HS-5 (cell line): ENCODE data around the gene ANKMY1.
"Not testable (repeated sequence)": the region's sequence is repeated elsewhere in the genome, so short reads cannot be mapped to it uniquely, and the experiment has no call there.

Experiments
- DNase-seq: peaks from one replicate; pipeline ENCODE4 v3.0.0-alpha.2; 2012; ENCODE audit warnings: low read depth

The ANKMY1 gene

GRCh38 chr2:240554767-240555493 is 2.9 kb downstream of the ANKMY1 start:
- no peak for DNase-seq

DNA sequence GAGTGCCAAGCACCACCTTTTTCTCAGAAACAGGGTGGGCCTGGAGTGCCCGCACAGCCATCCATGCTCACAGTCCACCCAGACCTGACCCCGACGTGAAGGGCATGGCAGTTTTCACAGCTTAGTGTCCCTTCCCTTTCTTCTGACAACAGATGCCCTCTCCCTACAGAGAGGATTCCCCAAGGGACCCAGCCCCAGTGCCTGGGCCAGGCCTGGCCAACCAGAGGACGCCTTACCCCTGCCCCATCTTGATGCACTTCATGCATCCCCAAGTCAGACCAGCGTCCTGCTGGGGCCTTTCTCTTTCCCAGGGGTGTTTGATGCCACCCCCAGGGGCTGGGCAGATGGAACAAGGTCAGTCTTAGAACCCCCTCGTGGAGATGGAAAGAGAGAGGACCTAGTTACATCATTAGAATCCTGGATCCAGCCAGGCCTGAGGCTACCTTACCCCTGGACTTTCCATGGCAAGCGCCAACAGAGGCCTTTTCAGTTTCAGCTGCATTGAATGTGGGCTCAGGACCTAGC is 3.8 kb downstream of the ANKMY1 start:
- no peak for DNase-seq

- no peak for DNase-seq
These were observed 6.0 kb downstream of the ANKMY1 start for GRCh38 chr2:240551811-240552210.

- DNase-seq: no peak
These were observed 6.5 kb downstream of the ANKMY1 start for GRCh38 chr2:240551288-240551687.

GRCh38 chr2:240539906-240540305 is 17.9 kb downstream of the ANKMY1 start:
- no peak for DNase-seq

- not testable (repeated sequence) for DNase-seq
These were observed 18.7 kb downstream of the ANKMY1 start for GRCh38 chr2:240539101-240539500.

- no peak for DNase-seq
These were observed 19.6 kb downstream of the ANKMY1 start for GRCh38 chr2:240538031-240538780.

GRCh38 chr2:240532031-240532775 is 25.6 kb downstream of the ANKMY1 start:
- DNase-seq: no peak

- DNase-seq: no peak
These were observed 26.8 kb downstream of the ANKMY1 start for GRCh38 chr2:240531038-240531437.

- DNase-seq: no peak
These were observed 27.6 kb downstream of the ANKMY1 start for GRCh38 chr2:240530181-240530580.

DNA sequence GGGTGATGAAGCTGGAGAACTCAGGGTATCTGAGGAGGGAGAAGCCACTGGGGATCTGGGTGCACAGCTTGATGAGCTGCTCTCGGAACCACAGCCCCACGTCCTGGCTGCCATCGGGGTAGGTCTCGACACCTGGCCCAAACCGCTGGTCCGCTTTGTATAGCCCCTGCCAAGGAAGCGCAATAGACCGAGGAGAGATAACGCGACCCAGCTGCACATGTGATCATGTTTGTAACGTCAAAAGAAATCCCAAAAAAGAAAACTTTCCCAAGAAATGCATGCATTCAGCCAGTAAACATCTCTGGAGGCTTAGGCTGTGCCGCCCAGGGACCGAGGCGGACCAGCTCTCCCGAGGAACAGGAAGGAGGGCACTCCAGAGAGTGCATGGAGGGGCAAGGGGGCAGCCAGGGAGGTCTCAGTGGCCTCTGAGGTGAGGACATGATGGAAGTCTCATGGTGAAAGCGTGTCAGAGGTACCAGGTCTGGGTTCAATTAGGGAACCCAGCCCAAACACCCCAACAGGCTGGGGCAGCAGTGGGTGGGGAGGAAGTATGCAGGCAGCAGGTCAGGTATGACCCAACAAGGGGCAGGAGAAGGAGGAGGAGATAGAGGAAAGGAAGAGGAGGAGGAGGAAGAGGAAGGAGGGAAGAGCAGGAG is 28.3 kb downstream of the ANKMY1 start:
- no peak for DNase-seq

DNA sequence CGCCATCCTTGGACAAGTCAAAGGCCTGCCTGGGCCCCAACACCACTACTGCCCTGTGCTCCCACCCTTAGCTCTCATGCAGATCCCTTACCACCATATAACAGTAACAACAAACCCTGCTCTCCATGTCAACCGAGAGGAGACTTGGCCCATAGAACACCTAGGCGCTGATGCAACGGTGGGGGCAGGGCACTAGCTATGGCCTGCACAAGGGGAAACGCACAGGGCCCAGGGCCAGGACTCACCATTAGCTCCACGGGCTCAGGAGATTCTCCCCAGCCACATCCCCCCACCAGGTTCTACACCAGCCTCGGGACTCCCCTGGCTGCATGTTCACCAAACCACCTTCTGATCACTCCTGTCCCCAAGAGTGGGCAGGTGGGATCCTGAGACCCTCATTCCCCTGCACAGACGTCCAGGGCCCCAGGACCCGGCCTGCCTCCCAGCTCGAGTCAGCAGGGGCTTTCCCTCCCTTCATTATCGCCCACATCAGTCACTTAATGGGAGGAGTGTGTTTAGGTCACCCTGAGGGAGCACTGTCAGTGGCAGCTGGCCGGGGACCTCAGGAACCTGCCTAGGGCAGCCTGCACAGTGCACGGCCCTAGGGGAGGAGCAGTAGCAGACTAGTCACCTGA is 29.3 kb downstream of the ANKMY1 start:
- DNase-seq: no peak

GRCh38 chr2:240527153-240527750 is 30.5 kb downstream of the ANKMY1 start:
- DNase-seq: no peak

GRCh38 chr2:240526521-240526920 is 31.3 kb downstream of the ANKMY1 start:
- DNase-seq: no peak

GRCh38 chr2:240525802-240526201 is 32.0 kb downstream of the ANKMY1 start:
- DNase-seq: no peak

DNA sequence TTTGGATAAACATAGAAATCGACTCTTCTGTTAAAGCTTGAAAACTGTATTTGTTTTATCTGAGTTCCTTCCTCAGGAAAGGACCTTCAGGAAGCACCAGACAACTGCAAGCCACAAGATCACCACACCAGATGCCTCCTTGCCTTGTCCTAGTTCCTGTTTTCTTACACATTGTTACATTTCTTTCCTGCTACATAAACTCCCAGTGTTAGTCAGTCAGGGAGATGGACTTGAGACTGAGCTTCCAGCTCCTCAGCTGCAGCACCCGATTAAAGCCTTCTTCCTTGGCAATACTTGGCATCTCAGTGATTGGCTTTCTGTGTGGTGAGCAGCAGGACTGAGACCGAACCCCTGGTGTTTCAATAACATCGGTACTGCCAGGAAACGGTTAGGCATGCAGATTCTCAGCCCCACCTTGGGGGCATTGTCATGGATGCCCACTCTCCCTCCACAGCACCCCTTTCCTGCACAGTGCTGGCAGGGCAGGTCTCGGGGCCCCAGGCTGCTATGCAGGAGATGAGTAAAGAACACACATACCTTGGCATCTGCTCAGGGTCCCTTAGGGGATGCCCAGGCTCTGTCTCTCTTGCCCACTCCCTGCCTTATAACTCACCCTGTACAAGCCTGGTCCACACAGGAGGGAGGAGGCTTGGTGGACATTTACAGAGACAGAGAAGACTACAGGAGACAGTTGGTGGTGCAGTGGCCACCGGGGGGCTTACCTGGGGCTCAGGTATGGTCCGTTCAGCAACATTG is 32.6 kb downstream of the ANKMY1 start:
- no peak for DNase-seq

DNA sequence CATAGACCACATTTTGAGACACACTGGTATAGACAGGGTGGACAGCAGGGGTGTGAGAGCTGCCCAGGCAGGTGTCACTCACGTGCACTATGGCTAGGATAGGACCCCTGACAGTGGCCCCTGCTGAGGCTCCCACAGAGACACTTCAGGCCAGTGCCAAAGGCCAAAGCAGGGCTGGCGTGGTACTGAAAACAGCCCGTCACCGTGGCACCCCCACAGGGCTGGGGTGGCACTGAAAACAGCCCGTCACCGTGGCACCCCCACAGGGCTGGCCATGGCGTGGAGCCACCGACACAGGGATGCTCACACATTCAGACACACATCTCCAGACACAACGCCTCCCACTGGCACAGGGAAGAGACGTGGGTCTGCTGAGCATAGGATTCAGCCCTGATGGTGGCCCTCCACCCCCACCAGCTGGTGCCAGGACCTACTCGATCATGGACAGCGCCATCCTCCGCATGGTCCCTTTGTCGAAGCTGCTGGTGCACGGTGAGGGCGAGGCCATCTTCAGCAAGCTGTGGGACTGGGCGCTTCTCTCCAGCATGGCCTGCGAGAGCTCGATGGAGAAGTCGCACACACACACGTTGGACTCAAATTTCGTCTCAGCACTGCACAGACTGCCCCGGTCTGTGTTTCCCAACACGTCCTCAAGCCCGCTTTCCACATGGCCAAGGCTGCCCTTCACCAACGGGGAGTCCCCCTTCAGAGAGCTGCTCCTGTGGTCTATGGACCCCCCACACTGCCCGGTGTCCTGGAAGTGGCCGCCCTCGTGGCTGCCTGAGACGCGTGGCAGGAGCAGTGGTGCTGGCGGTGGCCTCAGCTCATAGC is 34.1 kb downstream of the ANKMY1 start:
- no peak for DNase-seq

DNA sequence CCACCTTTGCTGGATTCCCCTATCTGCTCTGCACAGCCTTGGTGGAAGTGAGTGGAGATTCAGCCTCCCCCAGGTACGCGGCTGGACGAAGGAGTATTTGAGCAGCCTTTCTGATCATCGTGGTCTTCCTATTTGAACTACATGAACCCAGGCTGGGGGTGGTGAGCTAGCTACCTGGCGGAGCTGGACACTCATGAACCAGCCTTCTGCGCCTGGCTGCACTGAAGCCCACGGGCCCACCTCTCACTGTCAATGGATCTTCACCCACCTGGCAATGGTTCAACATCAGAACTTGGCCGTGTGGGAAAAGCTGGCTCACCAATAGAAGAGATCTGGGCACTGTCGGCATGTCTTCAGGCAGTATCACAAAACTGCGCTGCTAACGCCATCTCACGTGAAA is 35.4 kb downstream of the ANKMY1 start:
- no peak for DNase-seq

GRCh38 chr2:240521885-240522284 is 35.9 kb downstream of the ANKMY1 start:
- not testable (repeated sequence) for DNase-seq

- no peak for DNase-seq
These were observed 36.8 kb downstream of the ANKMY1 start for GRCh38 chr2:240520974-240521350.
